Upper lobe of right lung (tissue), 1 donor: ENCODE measurements around the gene HDAC11. TPM values are rescaled to one million over a fixed set of nuclear protein-coding genes. Genes with fewer than 3 reads are reported as not detected.
"Not testable (repeated sequence)": the region's sequence is repeated elsewhere in the genome, so short reads cannot be mapped to it uniquely, and the experiment has no call there.

ENCODE experiments used
- ATAC-seq: fragments of 200-7000 bp; cut with Tn5 transposase; one replicate; pipeline ENCODE4 v1.9.1; 2020; ENCODE audit warnings: mild to moderate bottlenecking, moderate library complexity
- DNase-seq: peaks from one replicate; pipeline ENCODE4 v3.0.0-alpha.2; 2020
- H3K27ac ChIP-seq: fragments of 200-600 bp; one replicate; pipeline ENCODE4 v1.8.0; 2022
- H3K27me3 ChIP-seq: fragments of 200-600 bp; one replicate; pipeline ENCODE4 v1.8.0; 2022; ENCODE audit warnings: mild to moderate bottlenecking
- H3K36me3 ChIP-seq: fragments of 200-600 bp; one replicate; pipeline ENCODE4 v1.8.0; 2022
- H3K4me1 ChIP-seq: fragments of 200-600 bp; one replicate; pipeline ENCODE4 v1.8.0; 2022
- H3K4me3 ChIP-seq: fragments of 200-600 bp; one replicate; pipeline ENCODE4 v1.8.0; 2022; ENCODE audit warnings: mild to moderate bottlenecking
- H3K9me3 ChIP-seq: fragments of 200-600 bp; one replicate; pipeline ENCODE4 v1.8.0; 2022
- CTCF ChIP-seq: fragments of 200-600 bp; IDR thresholded peaks from one replicate; pipeline ENCODE4 v1.8.0; 2022; ENCODE audit warnings: antibody characterized with exemption
- intact Hi-C: fragments of 100-400 bp; cut with DNase I; formaldehyde crosslinking; loops from one replicate; pipeline ENCODE4 v1.11.0; 2022
- long read RNA-seq: library from polyadenylated mRNA; unstranded; transcript quantifications from one replicate; pipeline ENCODE4 v2.0.0, GENCODE V29; 2021
- total RNA-seq: library from RNA; stranded (reverse); fragmentation: NEBNext Ultra II Directional; extraction: Animal tissue kit (Norgen Biotek cat#: 25700); gene quantifications from one replicate; pipeline ENCODE4 v1.2.1, GENCODE V29; 2021
- donor health status: DM: no; HTN: yes; CAD: no; lungs with severe emphysema.

HDAC11 gene
- total RNA-seq, result 15.0 TPM
- long read RNA-seq, transcript HDAC11-213 (9 exons, 2,766 nt), result minor isoform, 8 of 80 reads
- long read RNA-seq, transcript HDAC11-201 (10 exons, 2,960 nt), result major isoform, 41 of 80 reads
- long read RNA-seq, partial matches to known transcripts, result 6 of 80 reads
- long read RNA-seq, other reads (novel, unspliced or antisense), result 24 of 80 reads

GRCh38 chr3:13479582-13480339, at the start of gene HDAC11:
TSS of gene HDAC11 (plus strand) at chr3:13480306. CDS start at chr3:13480348, 42 bp downstream.
- intact Hi-C loops, result no loop called here
- peak; percentile 30 for TF ChIP-seq CTCF
- H3K9me3 ChIP-seq, result no peaks in the 10 kb centered on the region
- ATAC-seq (peak; percentile 97), DNase-seq (peak; percentile 100)
- no peaks in the 10 kb centered on the region for H3K36me3 ChIP-seq
- H3K27me3 ChIP-seq, result no peaks in the 10 kb centered on the region
- peak within 1 kb of the TSS; percentile 89 for H3K4me3 ChIP-seq
- H3K4me1 ChIP-seq, result peaks cover 17% of the 10 kb centered on the region
- H3K27ac ChIP-seq, result peak within 1 kb of the TSS; percentile 95

- H3K27me3 ChIP-seq, H3K9me3 ChIP-seq, DNase-seq, H3K36me3 ChIP-seq, H3K4me1 ChIP-seq, H3K4me3 ChIP-seq, intact Hi-C loops, ATAC-seq, H3K27ac ChIP-seq: not testable (repeated sequence)
Observed at GRCh38 chr3:13430411-13430875, 49.7 kb upstream of the HDAC11 start.

GRCh38 chr3:13432093-13432492, 48.0 kb upstream of the HDAC11 start:
- H3K36me3 ChIP-seq, result no peaks in the 10 kb centered on the region
- ATAC-seq (no peak), DNase-seq (no peak)
- TF ChIP-seq CTCF, result no peak
- H3K4me1 ChIP-seq, result no peaks in the 10 kb centered on the region
- H3K27me3 ChIP-seq, result no peaks in the 10 kb centered on the region
- no peaks in the 10 kb centered on the region for H3K9me3 ChIP-seq
- no peak overlapping the region for H3K27ac ChIP-seq
- intact Hi-C loops, result no loop called here
- H3K4me3 ChIP-seq, result no peak overlapping the region

- ATAC-seq (no peak), DNase-seq (no peak)
- intact Hi-C loops, result no loop called here
- H3K4me3 ChIP-seq, result no peak overlapping the region
- no peaks in the 10 kb centered on the region for H3K27me3 ChIP-seq
- no peaks in the 10 kb centered on the region for H3K9me3 ChIP-seq
- no peak overlapping the region for H3K27ac ChIP-seq
- H3K4me1 ChIP-seq, result no peaks in the 10 kb centered on the region
- no peaks in the 10 kb centered on the region for H3K36me3 ChIP-seq
- TF ChIP-seq CTCF, result no peak
Observed at GRCh38 chr3:13433912-13434311, 46.2 kb upstream of the HDAC11 start.

- DNase-seq, ATAC-seq, H3K4me3 ChIP-seq, H3K4me1 ChIP-seq, H3K27me3 ChIP-seq, H3K36me3 ChIP-seq, intact Hi-C loops, H3K9me3 ChIP-seq, H3K27ac ChIP-seq: not testable (repeated sequence)
Observed at GRCh38 chr3:13436213-13436612, 43.9 kb upstream of the HDAC11 start.

GRCh38 chr3:13440204-13440817, 39.8 kb upstream of the HDAC11 start:
- Histone ChIP-seq H3K4me1 (no peaks in the 10 kb centered on the region), H3K9me3 (no peaks in the 10 kb centered on the region), H3K27me3 (no peaks in the 10 kb centered on the region), H3K36me3 (no peaks in the 10 kb centered on the region), H3K4me3 (no peak overlapping the region), H3K27ac (no peak overlapping the region)
- intact Hi-C loops, result no loop called here
- TF ChIP-seq CTCF, result no peak
- ATAC-seq, result no peak
- no peak for DNase-seq

- H3K36me3 ChIP-seq, ATAC-seq, H3K27me3 ChIP-seq, H3K4me1 ChIP-seq, H3K4me3 ChIP-seq, H3K9me3 ChIP-seq, DNase-seq, intact Hi-C loops, H3K27ac ChIP-seq: not testable (repeated sequence)
Observed at GRCh38 chr3:13442882-13443281, 37.2 kb upstream of the HDAC11 start.
